Measurements from ENCODE around the gene PEG3. TPM values are rescaled to one million over a fixed set of nuclear protein-coding genes. Genes with fewer than 3 reads are reported as not detected.

The PEG3 gene
- total RNA-seq, 5 donors from 2014 or later (not counting 1 experiment from before 2014, with no cell fraction given), result 0.09 to 1.5 (median 0.49) TPM; not detected in 1

DNA sequence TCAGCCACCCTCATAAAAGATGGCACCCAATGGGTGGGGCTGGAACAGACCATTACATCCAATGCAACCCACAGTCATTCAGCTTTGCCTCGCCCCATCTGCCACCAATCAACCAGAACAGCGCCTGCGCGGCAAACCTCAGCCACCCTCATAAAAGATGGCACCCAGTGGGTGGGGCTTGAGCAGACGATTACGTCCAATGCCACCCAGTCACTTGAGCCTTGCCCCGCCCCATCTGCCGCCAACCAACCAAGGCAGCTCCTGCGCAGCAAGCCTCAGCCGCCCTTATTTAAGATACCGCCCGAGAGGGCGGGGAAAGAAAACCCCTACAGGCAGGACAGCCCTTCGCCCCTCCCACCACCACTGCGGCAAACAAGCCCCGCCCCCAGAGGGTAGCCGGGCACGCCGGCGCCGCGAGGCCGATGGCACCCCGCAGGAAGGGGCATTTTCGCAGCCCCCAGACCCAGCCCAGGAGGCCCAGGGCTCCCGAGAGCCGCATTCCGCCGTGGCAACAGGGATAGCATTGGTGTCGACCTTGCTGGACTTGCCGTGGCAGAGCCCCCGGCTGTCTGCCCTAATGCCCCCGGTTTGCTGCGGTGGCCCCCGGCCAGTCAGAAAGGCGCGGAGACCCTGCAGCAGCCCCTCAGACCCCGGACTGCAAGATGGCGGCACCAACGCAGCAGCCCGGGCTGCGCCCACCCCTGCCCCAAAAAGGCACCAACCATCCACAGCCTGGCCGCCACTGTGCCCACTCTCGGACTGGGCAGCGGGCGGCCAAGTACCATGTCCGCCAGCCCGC lies 675 bp downstream of the PEG3 start:
- ATAC-seq (replicated peaks in 1 of 4) (peak in 1 of 4 experiments; percentile 24), DNase-seq (peak in 7 of 35 experiments; percentile 0 to 25 (median 19))
- Mint-ChIP-seq H3K27me3 (peaks cover 12 to 22% of the 10 kb centered on the region in 2 donors), H3K4me1 (no peaks in the 10 kb centered on the region), H3K4me3 (peak overlapping the region in 1 of 3 donors; percentile 26), H3K27ac (no peak overlapping the region), H3K36me3 (no peaks in the 10 kb centered on the region), H3K9me3 (peaks cover 25 to 40% (median 32%) of the 10 kb centered on the region in 3 donors)
- H3K36me3 ChIP-seq (ENCODE audit: control insufficient read depth in 2 of 2, extremely low read depth in 1 of 2, insufficient read depth in 1 of 2, low read length in 1 of 2), result no peaks in the 10 kb centered on the region
- ChIA-PET POLR2A (no interaction called here), CTCF (no interaction called here)
- WGBS (ENCODE audit: insufficient coverage), result 35% methylated on average over 40 of the region's 48 CpGs
- peak overlapping the region in 1 of 2 donors; percentile 27 for H3K4me3 ChIP-seq (ENCODE audit: control insufficient read depth in 1 of 2, extremely low read depth in 1 of 2, low read length in 1 of 2)
- H3K9me3 ChIP-seq, result no peaks in the 10 kb centered on the region
- peaks cover 0 to 43% of the 10 kb centered on the region in 2 experiments for H3K27me3 ChIP-seq (replicated peaks in 1 of 2; ENCODE audit: control insufficient read depth in 2 of 2, extremely low read depth in 1 of 2, insufficient read depth in 2 of 2, low read length in 1 of 2)
- no peak overlapping the region for H3K27ac ChIP-seq (ENCODE audit: low read length)
- H3K4me1 ChIP-seq (ENCODE audit: control insufficient read depth in 1 of 2, extremely low read depth in 1 of 2, insufficient read depth in 2 of 2, low read length in 2 of 2), result peaks cover 0 to 3% of the 10 kb centered on the region in 2 experiments

DNA sequence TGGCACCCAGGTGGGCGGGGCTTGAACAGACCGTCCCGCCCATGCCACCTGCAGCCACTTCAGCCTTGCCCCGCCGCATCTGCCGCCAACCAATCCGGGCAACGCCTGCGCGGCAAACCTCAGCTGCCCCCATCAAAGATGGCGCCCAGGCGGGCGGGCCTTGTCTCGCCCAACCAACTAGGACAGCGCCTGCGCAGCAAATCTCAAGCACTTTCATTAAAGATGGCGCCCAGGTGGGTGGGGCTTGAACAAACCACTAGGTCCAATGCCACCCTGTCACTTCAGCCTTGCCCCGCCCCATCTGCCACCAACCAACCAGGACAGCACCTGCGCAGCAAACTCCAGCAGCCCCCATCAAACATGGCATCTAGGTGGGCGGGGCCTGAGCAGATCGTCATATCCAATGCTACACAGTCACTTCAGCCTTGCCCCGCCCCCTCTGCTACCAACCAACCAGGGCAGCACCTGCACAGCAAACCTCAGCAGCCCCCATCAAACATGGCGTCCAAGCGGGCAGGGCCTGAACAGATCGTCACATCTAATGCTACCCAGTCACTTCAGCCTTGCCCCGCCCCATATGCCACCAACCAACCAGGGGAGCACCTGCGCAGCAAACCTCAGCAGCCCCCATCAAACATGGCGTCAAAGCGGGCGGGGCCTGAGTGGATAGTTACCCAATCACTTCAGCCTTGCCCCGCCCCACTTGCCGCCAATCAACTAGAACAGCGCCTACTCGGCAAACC lies 1.4 kb downstream of the PEG3 start:
- peak overlapping the region in 1 of 2 donors; percentile 35 for H3K4me3 ChIP-seq (ENCODE audit: control insufficient read depth in 1 of 2, extremely low read depth in 1 of 2, low read length in 1 of 2)
- H3K9me3 ChIP-seq, result no peaks in the 10 kb centered on the region
- peaks cover 0 to 43% of the 10 kb centered on the region in 2 experiments for H3K27me3 ChIP-seq (replicated peaks in 1 of 2; ENCODE audit: control insufficient read depth in 2 of 2, extremely low read depth in 1 of 2, insufficient read depth in 2 of 2, low read length in 1 of 2)
- H3K4me1 ChIP-seq (ENCODE audit: control insufficient read depth in 1 of 2, extremely low read depth in 1 of 2, insufficient read depth in 2 of 2, low read length in 2 of 2), result peaks cover 0 to 3% of the 10 kb centered on the region in 2 experiments
- H3K27ac ChIP-seq (ENCODE audit: low read length), result no peak overlapping the region
- no peaks in the 10 kb centered on the region for H3K4me1 Mint-ChIP-seq
- ChIA-PET CTCF (no interaction called here), POLR2A (no interaction called here)
- peak in 3 of 4 experiments; percentile 22 to 24 (median 23) for ATAC-seq (replicated peaks in 1 of 4)
- WGBS (ENCODE audit: insufficient coverage), result 66% methylated on average over 29 of the region's 34 CpGs
- peak overlapping the region in 1 of 3 donors; percentile 26 for H3K4me3 Mint-ChIP-seq
- peaks cover 33 to 39% (median 38%) of the 10 kb centered on the region in 3 donors for H3K9me3 Mint-ChIP-seq
- peaks cover 12 to 22% of the 10 kb centered on the region in 2 donors for H3K27me3 Mint-ChIP-seq
- no peak overlapping the region for H3K27ac Mint-ChIP-seq
- H3K36me3 ChIP-seq (ENCODE audit: control insufficient read depth in 2 of 2, extremely low read depth in 1 of 2, insufficient read depth in 1 of 2, low read length in 1 of 2), result no peaks in the 10 kb centered on the region
- H3K36me3 Mint-ChIP-seq, result no peaks in the 10 kb centered on the region
- DNase-seq, result peak in 11 of 35 experiments; percentile 2 to 35 (median 13)

DNA sequence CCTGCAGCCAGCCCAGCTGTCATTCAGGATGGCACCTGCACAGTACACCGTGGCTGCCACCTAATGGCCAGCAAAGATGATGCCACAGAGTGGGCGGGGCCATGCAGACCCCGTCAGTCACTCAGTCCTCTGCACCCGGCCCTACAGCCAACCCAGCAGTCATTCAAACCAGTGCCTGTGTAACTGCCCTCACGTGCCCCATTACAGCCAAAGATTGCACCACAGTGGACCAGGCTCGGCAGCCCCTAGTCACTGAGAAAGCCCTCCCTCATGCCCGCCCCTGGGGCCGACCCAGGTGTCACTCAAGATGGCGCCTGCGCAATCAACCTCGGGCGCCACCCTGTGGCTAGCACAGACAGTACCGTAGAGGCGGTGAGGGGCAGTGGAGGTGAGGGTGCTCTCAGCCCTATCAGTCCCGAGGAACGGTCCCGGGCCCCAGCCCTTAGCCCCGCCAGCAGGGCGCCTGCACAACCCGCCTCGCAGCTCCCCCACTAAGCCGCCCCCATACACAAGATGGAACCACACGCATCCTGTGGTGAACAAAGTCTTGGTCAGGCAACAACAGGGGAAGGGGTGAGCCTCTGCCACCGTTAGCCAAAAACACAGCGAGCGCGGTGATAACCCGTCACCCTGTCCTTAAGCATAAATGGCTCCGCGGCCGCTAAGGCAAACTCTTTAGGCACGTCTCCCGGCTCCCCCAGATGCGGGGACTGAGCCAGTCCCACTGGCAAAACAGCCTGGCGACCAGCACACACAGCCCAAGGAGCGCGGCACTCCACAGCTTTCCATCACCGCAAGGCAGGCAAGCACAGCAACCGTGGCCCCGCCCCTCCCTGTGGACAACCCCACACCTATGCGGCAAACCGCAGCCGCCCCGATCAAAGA lies 2.3 kb downstream of the PEG3 start:
- H3K4me3 ChIP-seq (ENCODE audit: control insufficient read depth in 1 of 2, extremely low read depth in 1 of 2, low read length in 1 of 2), result peak overlapping the region in 1 of 2 donors; percentile 35
- Mint-ChIP-seq H3K4me3 (peak overlapping the region in 2 of 3 donors; percentile 6 to 26), H3K27me3 (peaks cover 12 to 22% of the 10 kb centered on the region in 2 donors), H3K36me3 (no peaks in the 10 kb centered on the region), H3K9me3 (peaks cover 36 to 42% (median 37%) of the 10 kb centered on the region in 3 donors), H3K4me1 (no peaks in the 10 kb centered on the region), H3K27ac (no peak overlapping the region)
- peaks cover 0 to 43% of the 10 kb centered on the region in 2 experiments for H3K27me3 ChIP-seq (replicated peaks in 1 of 2; ENCODE audit: control insufficient read depth in 2 of 2, extremely low read depth in 1 of 2, insufficient read depth in 2 of 2, low read length in 1 of 2)
- ChIA-PET POLR2A (no interaction called here), CTCF (no interaction called here)
- H3K4me1 ChIP-seq (ENCODE audit: control insufficient read depth in 1 of 2, extremely low read depth in 1 of 2, insufficient read depth in 2 of 2, low read length in 2 of 2), result peaks cover 0 to 3% of the 10 kb centered on the region in 2 experiments
- 46% methylated on average over 37 of the region's 44 CpGs for WGBS (ENCODE audit: insufficient coverage)
- ATAC-seq (replicated peaks in 1 of 4) (no peak), DNase-seq (no peak)
- H3K36me3 ChIP-seq (ENCODE audit: control insufficient read depth in 2 of 2, extremely low read depth in 1 of 2, insufficient read depth in 1 of 2, low read length in 1 of 2), result no peaks in the 10 kb centered on the region
- H3K9me3 ChIP-seq, result no peaks in the 10 kb centered on the region
- H3K27ac ChIP-seq (ENCODE audit: low read length), result no peak overlapping the region

DNA sequence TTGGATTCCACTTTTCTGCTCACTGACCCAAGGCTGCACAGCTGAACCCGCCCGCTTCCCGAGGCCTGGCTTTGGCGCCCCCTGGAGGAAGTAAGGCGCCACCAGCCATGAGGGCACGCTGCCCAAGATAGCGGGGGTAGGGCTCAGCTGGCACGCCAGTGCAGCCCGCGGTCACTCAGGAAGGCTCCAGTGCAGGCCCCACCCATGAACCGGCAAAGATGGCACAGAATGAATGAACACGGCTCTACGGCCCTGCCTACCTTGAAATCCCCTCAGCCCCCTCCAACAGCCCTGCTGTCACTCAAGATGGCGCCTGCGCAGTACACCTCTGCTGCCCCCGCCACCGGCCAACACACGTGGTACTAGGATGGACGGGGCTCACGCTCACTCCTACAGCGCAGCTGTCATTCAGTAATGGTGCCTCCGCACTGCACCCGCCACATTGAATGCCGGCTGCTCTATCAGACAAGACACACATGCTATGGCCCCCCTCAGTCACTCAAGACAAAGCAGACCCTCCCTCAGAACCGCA lies 3.0 kb downstream of the PEG3 start:
- Mint-ChIP-seq H3K4me3 (peak overlapping the region in 1 of 3 donors; percentile 6), H3K9me3 (peaks cover 37 to 43% (median 37%) of the 10 kb centered on the region in 3 donors), H3K36me3 (no peaks in the 10 kb centered on the region), H3K27me3 (peaks cover 12 to 22% of the 10 kb centered on the region in 2 donors), H3K27ac (no peak overlapping the region), H3K4me1 (no peaks in the 10 kb centered on the region)
- Histone ChIP-seq H3K4me3 (ENCODE audit: control insufficient read depth in 1 of 2, extremely low read depth in 1 of 2, low read length in 1 of 2) (no peak overlapping the region), H3K27me3 (replicated peaks in 1 of 2; ENCODE audit: control insufficient read depth in 2 of 2, extremely low read depth in 1 of 2, insufficient read depth in 2 of 2, low read length in 1 of 2) (peaks cover 0 to 43% of the 10 kb centered on the region in 2 experiments), H3K4me1 (ENCODE audit: control insufficient read depth in 1 of 2, extremely low read depth in 1 of 2, insufficient read depth in 2 of 2, low read length in 2 of 2) (peaks cover 0 to 3% of the 10 kb centered on the region in 2 experiments), H3K9me3 (no peaks in the 10 kb centered on the region), H3K27ac (ENCODE audit: low read length) (no peak overlapping the region), H3K36me3 (ENCODE audit: control insufficient read depth in 2 of 2, extremely low read depth in 1 of 2, insufficient read depth in 1 of 2, low read length in 1 of 2) (no peaks in the 10 kb centered on the region)
- DNase-seq (no peak), ATAC-seq (replicated peaks in 1 of 4) (peak in 1 of 4 experiments; percentile 15)
- WGBS (ENCODE audit: insufficient coverage), result 49% methylated on average over 25 of the region's 25 CpGs
- ChIA-PET POLR2A (no interaction called here), CTCF (no interaction called here)

DNA sequence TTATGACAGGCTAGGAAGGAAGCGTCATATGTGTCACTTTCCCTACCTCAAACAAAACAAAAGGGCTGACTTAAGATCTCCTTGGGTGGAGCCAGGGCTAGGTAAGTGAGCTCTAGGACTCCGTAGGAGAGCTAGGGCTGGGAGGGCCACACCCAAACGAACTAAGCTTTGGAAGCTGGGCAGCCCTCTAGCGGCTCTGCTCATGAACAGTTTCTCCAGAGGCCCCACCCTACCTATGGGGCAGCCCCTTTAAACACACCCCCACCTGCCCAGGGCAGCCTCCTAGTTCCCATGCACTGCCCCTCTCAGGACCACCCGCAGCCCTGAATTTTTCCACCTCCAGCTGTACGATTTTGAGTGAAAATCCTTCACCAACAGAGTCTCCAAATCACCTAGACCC lies 3.5 kb downstream of the PEG3 start:
- Mint-ChIP-seq H3K36me3 (no peaks in the 10 kb centered on the region), H3K9me3 (peaks cover 37 to 48% (median 41%) of the 10 kb centered on the region in 3 donors), H3K4me3 (no peak overlapping the region), H3K27me3 (peaks cover 12 to 22% of the 10 kb centered on the region in 2 donors), H3K4me1 (no peaks in the 10 kb centered on the region), H3K27ac (no peak overlapping the region)
- Histone ChIP-seq H3K36me3 (ENCODE audit: control insufficient read depth in 2 of 2, extremely low read depth in 1 of 2, insufficient read depth in 1 of 2, low read length in 1 of 2) (no peaks in the 10 kb centered on the region), H3K4me1 (ENCODE audit: control insufficient read depth in 1 of 2, extremely low read depth in 1 of 2, insufficient read depth in 2 of 2, low read length in 2 of 2) (peaks cover 0 to 3% of the 10 kb centered on the region in 2 experiments), H3K27me3 (replicated peaks in 1 of 2; ENCODE audit: control insufficient read depth in 2 of 2, extremely low read depth in 1 of 2, insufficient read depth in 2 of 2, low read length in 1 of 2) (peaks cover 0 to 43% of the 10 kb centered on the region in 2 experiments), H3K27ac (ENCODE audit: low read length) (no peak overlapping the region), H3K9me3 (no peaks in the 10 kb centered on the region), H3K4me3 (ENCODE audit: control insufficient read depth in 1 of 2, extremely low read depth in 1 of 2, low read length in 1 of 2) (no peak overlapping the region)
- ChIA-PET POLR2A (no interaction called here), CTCF (no interaction called here)
- 64% methylated on average over 4 of the region's 6 CpGs for WGBS (ENCODE audit: insufficient coverage)
- ATAC-seq (replicated peaks in 1 of 4), result no peak
- no peak for DNase-seq
